WTC11 (cell line): ENCODE results near the gene ABHD16B.

Source experiments
- ESRRA ChIP-seq: sonication (generic); formaldehyde crosslinking; IDR thresholded peaks from 2 replicates; pipeline ENCODE4 v1.8.1; 2022; ENCODE audit warnings: mild to moderate bottlenecking, missing genetic modification reagents, borderline replicate concordance
- GABPB1 ChIP-seq: sonication (generic); formaldehyde crosslinking; IDR thresholded peaks from 2 replicates; pipeline ENCODE4 v1.8.1; 2023; ENCODE audit warnings: mild to moderate bottlenecking, missing genetic modification reagents
- GTF2I ChIP-seq: fragments of 250-450 bp; sonication (Bioruptor Pico); conservative IDR thresholded peaks from 2 replicates; pipeline ENCODE4 v1.4.0; 2021; ENCODE audit warnings: mild to moderate bottlenecking
- HMGXB4 ChIP-seq: sonication (generic); formaldehyde crosslinking; IDR thresholded peaks from 2 replicates; pipeline ENCODE4 v1.8.1; 2023; ENCODE audit warnings: mild to moderate bottlenecking, moderate library complexity, missing genetic modification reagents
- IRF2 ChIP-seq: sonication (generic); formaldehyde crosslinking; IDR thresholded peaks from 2 replicates; pipeline ENCODE4 v1.8.0; 2022; ENCODE audit warnings: low read depth, missing genetic modification reagents, borderline replicate concordance
- JUN ChIP-seq: sonication (generic); formaldehyde crosslinking; IDR thresholded peaks from 2 replicates; pipeline ENCODE4 v1.8.0; 2023; ENCODE audit warnings: mild to moderate bottlenecking, missing genetic modification reagents
- NFATC4 ChIP-seq: fragments of 250-450 bp; sonication (Bioruptor Pico); IDR thresholded peaks from 2 replicates; pipeline ENCODE4 v1.9.0; 2021; ENCODE audit warnings: mild to moderate bottlenecking
- SMAD3 ChIP-seq: sonication (generic); formaldehyde crosslinking; IDR thresholded peaks from 2 replicates; pipeline ENCODE4 v1.8.0; 2022; ENCODE audit warnings: missing genetic modification reagents, mild to moderate bottlenecking, borderline replicate concordance
- SP1 ChIP-seq: sonication (generic); formaldehyde crosslinking; conservative IDR thresholded peaks from 2 replicates; pipeline ENCODE4 v1.8.1; 2022; ENCODE audit warnings: missing genetic modification reagents
- ZNF396 ChIP-seq: fragments of 250-450 bp; sonication (Bioruptor Pico); IDR thresholded peaks from 2 replicates; pipeline ENCODE4 v1.8.0; 2021; ENCODE audit warnings: mild to moderate bottlenecking, moderate library complexity, borderline replicate concordance
- TF ChIP-seq, protein P1 (sequence below): fragments of 200-600 bp; IDR thresholded peaks from 2 replicates; pipeline ENCODE4 v1.8.0; 2022; ENCODE audit warnings: antibody characterized with exemption
- TF ChIP-seq, protein P2 (sequence below): sonication (generic); formaldehyde crosslinking; IDR thresholded peaks from 2 replicates; pipeline ENCODE4 v1.8.1; 2023; ENCODE audit warnings: mild to moderate bottlenecking, missing genetic modification reagents
- TF ChIP-seq, protein P3 (sequence below): sonication (generic); formaldehyde crosslinking; conservative IDR thresholded peaks from 2 replicates; pipeline ENCODE4 v1.8.1; 2022; ENCODE audit warnings: mild to moderate bottlenecking, missing genetic modification reagents

GRCh38 chr20:63835021-63835858, 26.1 kb upstream of the ABHD16B start:
- TF ChIP-seq ZNF396 (CRISPR knock-in tag) (no peak), SP1 (CRISPR knock-in tag) (no peak), GTF2I (CRISPR knock-in tag) (no peak), JUN (CRISPR knock-in tag) (no peak), SMAD3 (CRISPR knock-in tag) (no peak), GABPB1 (CRISPR knock-in tag) (no peak), NFATC4 (CRISPR knock-in tag) (no peak), ESRRA (CRISPR knock-in tag) (no peak), HMGXB4 (CRISPR knock-in tag) (no peak), IRF2 (CRISPR knock-in tag) (no peak)
- TF ChIP-seq, protein P1, sequence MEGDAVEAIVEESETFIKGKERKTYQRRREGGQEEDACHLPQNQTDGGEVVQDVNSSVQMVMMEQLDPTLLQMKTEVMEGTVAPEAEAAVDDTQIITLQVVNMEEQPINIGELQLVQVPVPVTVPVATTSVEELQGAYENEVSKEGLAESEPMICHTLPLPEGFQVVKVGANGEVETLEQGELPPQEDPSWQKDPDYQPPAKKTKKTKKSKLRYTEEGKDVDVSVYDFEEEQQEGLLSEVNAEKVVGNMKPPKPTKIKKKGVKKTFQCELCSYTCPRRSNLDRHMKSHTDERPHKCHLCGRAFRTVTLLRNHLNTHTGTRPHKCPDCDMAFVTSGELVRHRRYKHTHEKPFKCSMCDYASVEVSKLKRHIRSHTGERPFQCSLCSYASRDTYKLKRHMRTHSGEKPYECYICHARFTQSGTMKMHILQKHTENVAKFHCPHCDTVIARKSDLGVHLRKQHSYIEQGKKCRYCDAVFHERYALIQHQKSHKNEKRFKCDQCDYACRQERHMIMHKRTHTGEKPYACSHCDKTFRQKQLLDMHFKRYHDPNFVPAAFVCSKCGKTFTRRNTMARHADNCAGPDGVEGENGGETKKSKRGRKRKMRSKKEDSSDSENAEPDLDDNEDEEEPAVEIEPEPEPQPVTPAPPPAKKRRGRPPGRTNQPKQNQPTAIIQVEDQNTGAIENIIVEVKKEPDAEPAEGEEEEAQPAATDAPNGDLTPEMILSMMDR = no peak
- TF ChIP-seq, protein P2, sequence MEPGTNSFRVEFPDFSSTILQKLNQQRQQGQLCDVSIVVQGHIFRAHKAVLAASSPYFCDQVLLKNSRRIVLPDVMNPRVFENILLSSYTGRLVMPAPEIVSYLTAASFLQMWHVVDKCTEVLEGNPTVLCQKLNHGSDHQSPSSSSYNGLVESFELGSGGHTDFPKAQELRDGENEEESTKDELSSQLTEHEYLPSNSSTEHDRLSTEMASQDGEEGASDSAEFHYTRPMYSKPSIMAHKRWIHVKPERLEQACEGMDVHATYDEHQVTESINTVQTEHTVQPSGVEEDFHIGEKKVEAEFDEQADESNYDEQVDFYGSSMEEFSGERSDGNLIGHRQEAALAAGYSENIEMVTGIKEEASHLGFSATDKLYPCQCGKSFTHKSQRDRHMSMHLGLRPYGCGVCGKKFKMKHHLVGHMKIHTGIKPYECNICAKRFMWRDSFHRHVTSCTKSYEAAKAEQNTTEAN (CRISPR knock-in tag) = no peak
- TF ChIP-seq, protein P3, sequence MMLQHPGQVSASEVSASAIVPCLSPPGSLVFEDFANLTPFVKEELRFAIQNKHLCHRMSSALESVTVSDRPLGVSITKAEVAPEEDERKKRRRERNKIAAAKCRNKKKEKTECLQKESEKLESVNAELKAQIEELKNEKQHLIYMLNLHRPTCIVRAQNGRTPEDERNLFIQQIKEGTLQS (CRISPR knock-in tag) = no peak
